Right cardiac atrium (tissue), 5 donors: ENCODE measurements around the gene PANK2. TPM values are rescaled to one million over a fixed set of nuclear protein-coding genes. Genes with fewer than 3 reads are reported as not detected.
A peak's percentile ranks its signal among the peaks of the same experiment; 100 is the strongest.

Experiments
- ATAC-seq, 2 donors: fragments of 200-7000 bp; cut with Tn5 transposase; one replicate each; pipeline versions ENCODE4 v1.8.0 to v1.9.1; 2020; ENCODE audit warnings: moderate library complexity in 2 of 2, mild to moderate bottlenecking in 1 of 2
- DNase-seq, 3 donors: peaks; one replicate each; pipeline ENCODE4 v3.0.0-alpha.2; 2020
- H3K27ac ChIP-seq: one replicate; pipeline ENCODE4 v1.5.1; 2013; ENCODE audit warnings: mild to moderate bottlenecking, low read length, control low read depth, moderate library complexity
- H3K27me3 ChIP-seq: one replicate; pipeline ENCODE4 v1.6.1; 2013; ENCODE audit not compliant: control insufficient read depth, insufficient read depth
- H3K4me1 ChIP-seq: one replicate; pipeline ENCODE4 v1.6.1; 2013; ENCODE audit warnings: low read length; ENCODE audit not compliant: control insufficient read depth, insufficient read depth
- H3K4me3 ChIP-seq: one replicate; pipeline ENCODE4 v1.5.1; 2013; ENCODE audit warnings: low read length, control low read depth
- H3K9me3 ChIP-seq: one replicate; pipeline ENCODE4 v1.6.1; 2013; ENCODE audit warnings: low read length; ENCODE audit not compliant: control insufficient read depth
- WGBS: extraction: QIAGEN DNeasy Blood & Tissue Kit; methylation state at CpG from one replicate; pipeline ENCODE4 v1.1.7; 2013; 5-methylcytosine and 5-hydroxymethylcytosine counted together
- intact Hi-C, 4 donors: fragments of 100-400 bp; cut with DNase I; formaldehyde crosslinking; loops; one replicate each; pipeline versions ENCODE4 v1.11.0 to v1.14.0; 2022 to 2023
- polyA plus RNA-seq: library from polyadenylated mRNA; stranded (reverse); fragments of 200-250 nt; gene quantifications from one replicate; pipeline ENCODE4 v1.2.3, GENCODE V29; 2013
- total RNA-seq, 4 donors: library from RNA; stranded (reverse); fragmentation: NEBNext Ultra II Directional; extraction: Animal tissue kit (Norgen Biotek cat#: 25700); gene quantifications; one replicate each; pipeline ENCODE4 v1.2.1, GENCODE V29; 2021
- donor health status: healthy with polysubstance abuse.
- donor health status: DM: no; HTN: yes; CAD: no.
- donor health status: DM: no; HTN: no; CAD: no.
- donor health status: DM: no; HTN: yes; CAD: no; lungs with severe emphysema.
- donor health status: DM: yes; HTN: yes; CAD: no.

The PANK2 gene
- total and polyA plus RNA-seq, 5 donors: 16.2 to 24.4 (median 23.1) TPM

DNA sequence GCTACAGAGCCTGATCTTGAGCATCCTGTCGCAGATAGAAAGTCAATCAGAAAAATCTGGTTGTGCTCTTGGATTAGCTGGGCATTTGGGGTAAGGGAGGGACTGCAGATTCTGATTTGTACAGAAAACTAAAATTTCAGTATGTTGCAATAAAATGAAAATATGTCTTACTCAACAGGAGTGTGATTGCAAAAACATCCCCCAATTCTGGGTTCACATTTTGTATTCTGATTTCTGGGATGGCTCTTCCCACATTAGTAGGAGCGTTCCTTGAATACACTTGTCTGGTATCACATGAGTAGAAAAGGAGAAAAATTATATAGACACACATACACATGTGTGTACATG is 40.5 kb downstream of the PANK2 start:
- peak overlapping the region; percentile 2 for H3K27ac ChIP-seq
- H3K9me3 ChIP-seq: no peaks in the 10 kb centered on the region
- H3K4me3 ChIP-seq: no peak overlapping the region
- H3K4me1 ChIP-seq: peaks cover 21% of the 10 kb centered on the region
- H3K27me3 ChIP-seq: no peaks in the 10 kb centered on the region
- ATAC-seq (no peak), DNase-seq (no peak)
- intact Hi-C loops: no loop called here
- 86% methylated on average over 2 of the region's 2 CpGs for WGBS

DNA sequence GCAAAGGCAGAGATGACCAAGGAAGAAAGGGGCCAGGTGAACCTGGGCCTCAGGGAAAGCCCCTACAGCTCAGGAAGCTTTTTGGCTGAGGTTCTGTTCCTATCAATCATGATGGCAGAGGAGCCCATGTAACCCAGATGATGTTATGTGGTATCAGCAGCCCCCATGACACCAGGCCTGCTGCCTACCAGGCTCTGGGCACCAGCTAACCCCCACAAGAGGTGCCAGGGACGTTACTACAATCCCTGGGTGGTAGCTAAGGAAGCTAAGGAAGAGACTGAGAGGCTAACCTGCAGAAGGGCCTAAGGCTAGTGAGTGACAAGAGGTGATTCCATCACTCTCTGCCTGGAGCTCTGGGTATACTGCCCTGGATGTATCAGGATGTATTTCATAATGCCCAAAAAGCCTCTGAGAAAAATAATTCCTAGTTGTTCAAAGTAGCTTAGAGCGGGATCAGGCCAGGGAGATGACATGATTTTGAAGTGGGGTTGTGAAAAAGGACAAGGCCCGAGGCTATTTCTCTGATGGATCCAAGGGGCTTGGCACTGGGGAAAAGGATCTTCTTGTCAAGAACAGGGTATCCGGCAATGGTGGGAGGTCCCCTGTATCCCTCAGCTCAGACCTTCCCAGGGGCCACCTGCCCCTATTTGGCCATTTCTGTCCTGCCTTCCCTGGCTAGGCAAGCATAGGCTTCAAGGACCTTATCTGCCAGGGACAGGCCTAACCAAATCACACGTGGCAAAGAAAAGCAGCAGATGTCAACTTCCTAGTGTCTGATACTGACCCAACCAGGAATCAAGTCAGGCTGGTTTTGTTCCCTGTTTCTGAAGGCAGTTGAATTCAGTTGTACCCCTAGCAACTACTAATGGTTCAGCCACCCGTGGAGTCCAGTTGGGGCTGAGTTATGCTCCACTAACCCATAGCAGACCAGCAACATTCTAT is 41.3 kb downstream of the PANK2 start:
- Histone ChIP-seq H3K27ac (no peak overlapping the region), H3K27me3 (no peaks in the 10 kb centered on the region), H3K9me3 (no peaks in the 10 kb centered on the region), H3K4me3 (no peak overlapping the region), H3K4me1 (peaks cover 25% of the 10 kb centered on the region)
- 62% methylated on average over 6 of the region's 6 CpGs for WGBS
- DNase-seq (no peak), ATAC-seq (no peak)
- intact Hi-C loops: no loop called here

DNA sequence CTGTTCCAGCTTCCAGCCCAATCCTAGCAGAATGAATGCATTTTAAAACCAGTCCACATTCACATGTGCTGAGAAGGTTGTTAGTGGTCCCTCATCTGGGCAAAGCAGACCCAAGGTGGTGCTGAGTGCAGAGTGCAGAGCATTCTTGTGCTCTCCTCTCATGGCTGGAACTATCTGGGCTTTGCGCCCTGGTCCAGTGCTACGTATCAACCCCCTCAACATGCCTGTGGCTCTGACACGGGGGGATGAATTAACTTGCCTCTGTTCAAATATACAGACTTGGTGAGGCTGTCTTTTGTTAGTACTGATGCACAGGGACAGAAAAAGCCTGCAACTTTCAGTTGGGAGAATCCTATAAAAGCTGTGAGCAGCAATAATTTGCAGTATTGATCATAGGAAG is 42.5 kb downstream of the PANK2 start:
- ATAC-seq: no peak
- H3K4me3 ChIP-seq: no peak overlapping the region
- no peaks in the 10 kb centered on the region for H3K9me3 ChIP-seq
- H3K4me1 ChIP-seq: peaks cover 25% of the 10 kb centered on the region
- H3K27me3 ChIP-seq: no peaks in the 10 kb centered on the region
- intact Hi-C loops: no loop called here
- no peak for DNase-seq
- H3K27ac ChIP-seq: no peak overlapping the region
- 60% methylated on average over 3 of the region's 3 CpGs for WGBS

DNA sequence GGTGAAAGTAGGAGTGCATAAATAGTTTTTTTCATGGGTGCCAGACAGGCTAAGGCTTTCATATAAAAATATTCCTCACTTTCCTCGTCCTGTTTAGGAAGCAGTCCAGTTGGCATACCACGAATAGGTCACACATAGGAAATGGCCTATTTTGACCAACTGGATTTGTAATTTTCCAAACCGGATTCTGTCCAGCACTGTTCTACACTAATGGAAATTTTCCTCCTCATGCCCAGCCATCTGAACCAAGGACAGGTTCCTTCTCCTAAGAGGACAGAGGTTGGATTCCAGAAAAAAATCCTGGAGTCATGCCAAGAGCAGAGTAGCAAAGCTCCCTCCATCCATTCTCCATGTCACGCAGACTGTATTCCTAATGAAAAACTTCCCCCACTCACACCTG is 43.1 kb downstream of the PANK2 start:
- no peaks in the 10 kb centered on the region for H3K9me3 ChIP-seq
- peak overlapping the region; percentile 63 for H3K4me3 ChIP-seq
- H3K27me3 ChIP-seq: no peaks in the 10 kb centered on the region
- intact Hi-C loops: no loop called here
- no peak for DNase-seq
- peak overlapping the region; percentile 84 for H3K27ac ChIP-seq
- 18% methylated on average over 4 of the region's 4 CpGs for WGBS
- H3K4me1 ChIP-seq: peaks cover 25% of the 10 kb centered on the region
- ATAC-seq: peak in 1 of 2 donors; percentile 55

GRCh38 chr20:3932681-3933080 is 43.5 kb downstream of the PANK2 start:
- Histone ChIP-seq H3K4me1 (peaks cover 23% of the 10 kb centered on the region), H3K9me3 (no peaks in the 10 kb centered on the region), H3K4me3 (peak overlapping the region; percentile 63), H3K27ac (peak overlapping the region; percentile 84), H3K27me3 (no peaks in the 10 kb centered on the region)
- WGBS: 45% methylated on average over 6 of the region's 6 CpGs
- intact Hi-C loops: no loop called here
- DNase-seq: no peak
- peak in 1 of 2 donors; percentile 37 for ATAC-seq

DNA sequence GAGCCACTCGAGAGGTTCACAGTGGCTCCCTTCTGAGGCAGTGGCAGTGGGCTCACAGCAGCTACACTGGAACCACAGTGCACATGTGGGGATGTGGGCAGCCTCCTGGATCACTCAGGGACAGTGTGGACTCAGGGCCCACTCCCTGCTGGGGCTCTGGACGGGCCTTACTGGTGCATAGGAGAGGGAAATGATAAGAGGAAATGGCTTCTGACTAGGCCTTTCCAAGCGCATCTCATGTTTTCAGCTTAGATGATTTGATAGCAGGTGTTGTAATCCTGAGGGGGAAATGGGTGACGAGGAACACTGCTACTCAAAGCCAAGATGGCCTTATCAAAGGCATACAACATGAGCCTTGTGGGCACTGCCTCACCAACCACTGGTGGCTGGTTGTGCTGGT is 44.0 kb downstream of the PANK2 start:
- ATAC-seq (peak in 1 of 2 donors; percentile 9), DNase-seq (no peak)
- WGBS: 61% methylated on average over 4 of the region's 4 CpGs
- no peaks in the 10 kb centered on the region for H3K27me3 ChIP-seq
- peak overlapping the region; percentile 72 for H3K27ac ChIP-seq
- no peaks in the 10 kb centered on the region for H3K9me3 ChIP-seq
- H3K4me3 ChIP-seq: peak overlapping the region; percentile 63
- intact Hi-C loops: no loop called here
- H3K4me1 ChIP-seq: peaks cover 20% of the 10 kb centered on the region

DNA sequence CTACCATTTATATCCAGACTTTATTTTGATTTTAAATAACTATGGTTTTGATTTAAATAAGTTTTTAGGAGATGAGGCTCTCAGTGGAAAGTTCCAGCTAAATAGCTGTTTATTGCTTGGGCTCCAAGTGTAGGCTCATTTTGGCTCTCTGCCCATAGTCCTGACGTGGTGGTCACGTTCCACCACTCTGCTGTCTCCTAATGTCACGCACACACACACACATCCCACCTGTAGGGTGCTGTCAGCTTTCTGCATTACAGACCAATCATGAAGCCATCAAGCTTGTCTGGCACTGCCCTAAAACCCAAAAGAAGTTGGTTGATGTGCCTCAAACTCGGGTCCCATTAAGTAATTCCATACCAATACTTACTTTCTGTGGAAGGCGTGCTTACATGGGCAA is 45.4 kb downstream of the PANK2 start:
- DNase-seq: no peak
- Histone ChIP-seq H3K27ac (peak overlapping the region; percentile 75), H3K27me3 (no peaks in the 10 kb centered on the region), H3K4me1 (peaks cover 16% of the 10 kb centered on the region), H3K9me3 (no peaks in the 10 kb centered on the region), H3K4me3 (no peak overlapping the region)
- ATAC-seq: peak in 1 of 2 donors; percentile 10
- 44% methylated on average over 5 of the region's 5 CpGs for WGBS
- intact Hi-C loops: no loop called here

GRCh38 chr20:3935295-3935955 is 46.2 kb downstream of the PANK2 start:
- Histone ChIP-seq H3K27me3 (no peaks in the 10 kb centered on the region), H3K4me1 (peaks cover 16% of the 10 kb centered on the region), H3K9me3 (no peaks in the 10 kb centered on the region), H3K4me3 (no peak overlapping the region), H3K27ac (peak overlapping the region; percentile 84)
- intact Hi-C loops: no loop called here
- WGBS: 32% methylated on average over 6 of the region's 6 CpGs
- ATAC-seq (peak; percentile 71 to 84), DNase-seq (peak; percentile 44 to 76 (median 70))

DNA sequence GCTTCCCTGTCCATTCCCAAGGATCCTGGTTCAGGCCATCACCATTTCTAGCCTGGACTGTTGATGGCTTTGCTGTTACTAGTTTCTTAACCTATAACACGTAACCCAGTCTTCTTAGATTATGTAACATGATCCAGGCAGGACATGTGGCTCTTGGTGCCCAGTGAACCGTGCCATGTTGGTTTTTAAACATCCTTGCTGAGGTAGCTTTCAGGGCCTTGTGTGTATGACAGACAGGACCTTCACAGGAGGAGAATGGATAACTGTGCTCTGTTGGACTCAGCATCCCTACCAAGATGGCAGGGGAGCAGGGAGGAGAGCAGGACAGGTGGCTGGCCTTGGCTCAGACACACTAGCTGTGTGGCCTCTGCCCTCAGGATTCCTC is 46.8 kb downstream of the PANK2 start:
- Histone ChIP-seq H3K4me1 (peaks cover 16% of the 10 kb centered on the region), H3K27me3 (no peaks in the 10 kb centered on the region), H3K4me3 (no peak overlapping the region), H3K27ac (no peak overlapping the region), H3K9me3 (no peaks in the 10 kb centered on the region)
- WGBS: 90% methylated on average over 2 of the region's 2 CpGs
- DNase-seq (no peak), ATAC-seq (no peak)
- intact Hi-C loops: no loop called here

DNA sequence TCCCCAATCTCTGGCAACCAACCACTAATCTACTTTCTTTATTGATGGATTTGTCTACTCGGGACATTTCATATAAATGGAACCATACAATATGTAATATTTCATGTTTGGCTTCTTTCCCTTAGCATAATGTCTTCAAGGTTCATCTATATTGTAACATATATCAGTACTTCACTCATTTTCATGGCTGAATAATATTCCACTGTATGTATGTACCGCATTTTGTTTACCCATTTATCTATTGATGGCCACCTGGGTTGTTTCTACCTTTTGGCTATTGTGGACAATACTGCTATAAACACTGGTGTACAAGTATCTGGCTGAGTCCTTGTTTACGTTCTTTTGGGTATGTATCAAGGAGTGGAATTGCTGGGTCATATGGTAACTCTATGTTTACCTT is 48.4 kb downstream of the PANK2 start:
- Histone ChIP-seq H3K4me1 (peaks cover 12% of the 10 kb centered on the region), H3K9me3 (no peaks in the 10 kb centered on the region), H3K27me3 (no peaks in the 10 kb centered on the region), H3K27ac (no peak overlapping the region), H3K4me3 (no peak overlapping the region)
- no peak for ATAC-seq
- 97% methylated on average over 3 of the region's 3 CpGs for WGBS
- DNase-seq: no peak
- intact Hi-C loops: no loop called here

DNA sequence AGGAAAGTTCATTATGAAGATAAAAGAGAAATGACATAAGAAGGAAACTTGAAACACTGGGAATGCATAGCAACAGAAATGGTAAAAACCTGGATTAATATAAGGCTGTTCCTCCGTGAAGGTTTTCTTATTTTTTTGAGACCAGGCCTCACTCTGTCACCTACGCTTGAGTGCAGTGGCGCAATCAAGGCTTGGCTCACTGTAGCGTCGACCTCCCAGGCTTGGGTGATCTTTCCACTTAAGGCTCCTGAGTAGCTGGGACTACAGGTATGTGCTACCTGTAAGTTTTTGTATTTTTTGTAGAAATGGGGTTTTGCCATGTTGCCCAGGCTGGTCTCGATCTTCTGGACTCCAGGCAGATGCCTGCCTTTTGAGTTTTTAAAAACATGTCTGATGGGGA is 51.7 kb downstream of the PANK2 start:
- Histone ChIP-seq H3K9me3 (no peaks in the 10 kb centered on the region), H3K4me1 (no peaks in the 10 kb centered on the region), H3K27ac (no peak overlapping the region), H3K4me3 (no peak overlapping the region), H3K27me3 (no peaks in the 10 kb centered on the region)
- intact Hi-C loops: no loop called here
- WGBS: 78% methylated on average over 6 of the region's 6 CpGs
- ATAC-seq: no peak
- DNase-seq: no peak
